ENCODE results near the gene CEP57. TPM values are rescaled to one million over a fixed set of nuclear protein-coding genes. Genes with fewer than 3 reads are reported as not detected.

Gene CEP57
- total RNA-seq, 1 experiment from 2014 or later = 58.0 TPM

GRCh38 chr11:95751515-95751914, 38.8 kb upstream of the CEP57 start:
- no peak overlapping the region for H3K56ac ChIP-seq (ENCODE audit: insufficient read length, low read depth, low read length)
- no peak overlapping the region for H2BK20ac ChIP-seq (ENCODE audit: low read depth, low read length, poor library complexity, severe bottlenecking)
- WGBS (ENCODE audit: extremely low coverage, insufficient read length, low lambda C conversion rate) = no CpG with 5 or more reads among the region's 1 CpG
- H2BK5ac ChIP-seq (ENCODE audit: insufficient read length, low read length) = no peak overlapping the region
- no peaks in the 10 kb centered on the region for H3K27me3 ChIP-seq (ENCODE audit: insufficient read depth, low read length)
- H3K27me3 Mint-ChIP-seq (ENCODE audit: low read depth) = peaks cover 5% of the 10 kb centered on the region
- H3K9me3 Mint-ChIP-seq = no peaks in the 10 kb centered on the region
- no peaks in the 10 kb centered on the region for H3K23me2 ChIP-seq (ENCODE audit: insufficient read length, low read depth, low read length, poor library complexity, severe bottlenecking)
- no peak overlapping the region for H4K8ac ChIP-seq (replicated peaks; ENCODE audit: insufficient read length, low read depth, low read length)
- TF ChIP-seq CTCF (conservative IDR thresholded peaks at IDR 0.05) = no peak
- no peak overlapping the region for H3K18ac ChIP-seq (ENCODE audit: insufficient read length, low read depth, low read length)
- H3K9me3 ChIP-seq (ENCODE audit: control insufficient read depth, low read depth, low read length) = no peaks in the 10 kb centered on the region
- no peak overlapping the region for H3K14ac ChIP-seq (ENCODE audit: insufficient read depth, low read length)
- DNase-seq = no peak
- H3K79me1 ChIP-seq (ENCODE audit: insufficient read depth, low read depth, low read length, poor library complexity, severe bottlenecking) = no peaks in the 10 kb centered on the region
- no peak overlapping the region for H2AFZ ChIP-seq (ENCODE audit: low read length)
- no peak overlapping the region for H4K91ac ChIP-seq (ENCODE audit: insufficient read length, low read depth, low read length)
- H4K5ac ChIP-seq (ENCODE audit: insufficient read length, low read depth, low read length) = no peak overlapping the region
- H3K27ac Mint-ChIP-seq = no peak overlapping the region
- H2BK120ac ChIP-seq (ENCODE audit: low read depth, low read length, poor library complexity, severe bottlenecking) = no peak overlapping the region
- no peak overlapping the region for H3K9ac ChIP-seq (ENCODE audit: extremely low read depth, insufficient read length, low read length)
- H3K36me3 Mint-ChIP-seq (ENCODE audit: insufficient read depth in 1 of 3, low read depth in 3 of 3) = no peaks in the 10 kb centered on the region
- H3K4ac ChIP-seq (ENCODE audit: low read depth, low read length) = no peak overlapping the region
- no peak overlapping the region for H3T11ph ChIP-seq (ENCODE audit: low read length)
- H2BK15ac ChIP-seq (ENCODE audit: low read depth, low read length) = no peak overlapping the region
- H3K4me1 Mint-ChIP-seq = no peaks in the 10 kb centered on the region
- H3K23ac ChIP-seq (ENCODE audit: insufficient read length, low read depth, low read length) = no peak overlapping the region
- no peaks in the 10 kb centered on the region for H4K20me1 ChIP-seq (ENCODE audit: control insufficient read depth, insufficient read depth, insufficient read length)
- no peak overlapping the region for H3K27ac ChIP-seq (ENCODE audit: insufficient read length, low read depth, low read length)
- H2BK12ac ChIP-seq (ENCODE audit: insufficient read length, low read depth, low read length) = no peak overlapping the region
- no peak overlapping the region for H2AK5ac ChIP-seq (ENCODE audit: insufficient read length, low read length)
- no peak overlapping the region for H3K4me2 ChIP-seq (ENCODE audit: insufficient read depth, insufficient read length, low read length)
- H3K4me1 ChIP-seq (ENCODE audit: insufficient read depth, low read length) = no peaks in the 10 kb centered on the region
- no peak overlapping the region for H3K4me3 Mint-ChIP-seq
- H3K79me2 ChIP-seq (ENCODE audit: insufficient read depth, low read length) = no peaks in the 10 kb centered on the region

Measured in H9 (cell line).